ENCODE results near the gene ZNF708. TPM values are rescaled to one million over a fixed set of nuclear protein-coding genes. Genes with fewer than 3 reads are reported as not detected.

Gene ZNF708
- total RNA-seq, 2 experiments from 2014 or later = 13.9 to 17.7 TPM

Other genes starting within 250 kb of the ZNF708 start
- 10 to 100 TPM; 26.4 to 30.7 TPM for gene ZNF714, start 247.2 kb downstream of the ZNF708 start, total RNA-seq
- gene ZNF431, start 187.4 kb downstream of the ZNF708 start, total RNA-seq = 10 to 100 TPM; 19.2 to 22.4 TPM
- gene ZNF738, start 29.6 kb upstream of the ZNF708 start, total RNA-seq = 10 to 100 TPM; 12.6 to 13.2 TPM
- gene ZNF493, start 67.7 kb upstream of the ZNF708 start, total RNA-seq = 10 to 100 TPM in 1 of 2 experiments, 1 to 10 TPM in 1; 9.0 to 18.6 TPM
- gene ZNF429, start 176.2 kb upstream of the ZNF708 start, total RNA-seq = 10 to 100 TPM in 1 of 2 experiments, 1 to 10 TPM in 1; 6.7 to 10.4 TPM